GM18951 (cell line): ENCODE results near the gene CCDC57.

Experiments
- POLR2A ChIP-seq: IDR thresholded peaks from 4 replicates; pipeline ENCODE4 v1.6.1; 2011; ENCODE audit warnings: mild to moderate bottlenecking; ENCODE audit not compliant: insufficient read length, insufficient read depth; ENCODE audit errors: extremely low read depth
- in situ Hi-C: fragments of 300-500 bp; cut with MboI; formaldehyde crosslinking; loops from one replicate; pipeline ENCODE4 v1.12.0; 2022; ENCODE audit warnings: low sequenced_read_pairs, mixed read lengths, inconsistent platforms; ENCODE audit not compliant: unreplicated experiment

Gene CCDC57

DNA sequence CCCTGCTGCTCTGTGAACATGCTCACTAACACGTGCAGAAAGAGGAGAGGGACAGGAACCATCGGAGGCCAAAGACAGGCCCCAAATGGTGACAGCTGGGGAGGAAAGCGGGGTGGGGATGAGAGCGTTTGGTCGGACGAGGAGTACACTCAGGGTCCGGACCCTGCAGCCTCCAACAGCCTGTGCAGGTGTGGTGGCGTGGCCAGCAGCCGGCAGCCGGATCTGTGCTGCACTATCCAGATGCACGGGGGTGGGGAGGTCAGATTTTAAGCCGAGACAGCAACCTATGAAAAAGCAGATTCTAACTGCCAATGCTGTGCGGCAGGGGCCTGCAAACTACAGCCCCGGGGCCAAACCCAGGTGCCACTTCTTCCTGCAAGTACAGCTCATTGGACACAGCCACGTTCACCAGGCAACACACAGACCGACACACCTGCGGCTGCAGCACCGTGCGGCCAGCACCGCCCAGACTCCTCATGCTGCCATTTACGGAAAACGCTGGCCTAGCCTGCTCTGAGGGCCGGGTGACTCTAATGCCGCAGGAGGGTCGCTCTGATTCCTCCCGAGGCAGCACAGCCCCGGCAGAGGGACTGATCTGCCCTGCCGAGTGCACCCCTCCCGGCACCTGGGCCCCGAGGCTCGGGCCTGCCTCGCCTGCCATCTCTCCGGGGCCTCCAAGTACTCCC lies 37.4 kb upstream of the CCDC57 start:
- peak; percentile 27 for TF ChIP-seq POLR2A
- in situ Hi-C loops = no loop called here

DNA sequence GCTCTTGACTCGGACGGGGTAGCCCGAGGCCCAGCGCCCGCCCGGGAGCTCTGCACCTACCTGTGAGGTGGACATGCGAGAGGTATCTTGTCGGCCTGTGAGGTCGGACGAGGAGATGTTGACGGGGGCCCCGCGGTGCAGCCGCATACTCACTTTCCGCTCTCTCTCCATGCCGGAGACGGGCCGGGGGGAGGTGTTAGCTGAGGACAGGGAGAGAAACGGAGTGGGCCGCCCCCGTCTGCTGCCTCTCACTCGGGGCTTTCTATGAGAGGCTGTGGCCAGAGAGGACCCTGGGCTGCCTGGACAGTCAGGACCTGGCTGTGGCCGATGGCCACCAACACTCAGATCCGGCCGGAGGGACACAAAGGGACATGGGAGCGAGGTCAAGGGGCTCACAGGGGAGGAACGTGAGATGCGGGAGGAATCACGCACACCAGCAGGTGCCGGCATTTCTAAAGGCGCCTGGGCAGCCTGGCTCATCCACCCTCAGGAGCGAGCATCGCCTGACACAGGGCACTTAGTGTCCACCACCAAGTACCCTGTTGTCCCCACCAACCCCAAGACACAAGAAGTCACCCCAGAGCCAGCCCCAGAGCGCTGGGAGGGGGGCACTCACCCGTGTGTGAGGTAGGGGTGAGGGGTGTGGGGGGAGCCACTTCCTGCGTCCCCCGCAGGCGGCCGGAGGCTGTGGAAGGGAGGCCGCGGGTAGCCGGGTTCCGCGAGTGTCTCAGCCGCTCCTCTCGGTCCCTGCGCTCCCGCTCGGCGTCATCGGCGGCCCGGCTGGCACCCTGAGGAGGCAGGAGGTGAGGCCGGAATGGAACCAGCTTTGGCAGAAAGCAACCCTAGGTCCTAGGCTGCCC lies 36.4 kb upstream of the CCDC57 start:
- in situ Hi-C loops = no loop called here

DNA sequence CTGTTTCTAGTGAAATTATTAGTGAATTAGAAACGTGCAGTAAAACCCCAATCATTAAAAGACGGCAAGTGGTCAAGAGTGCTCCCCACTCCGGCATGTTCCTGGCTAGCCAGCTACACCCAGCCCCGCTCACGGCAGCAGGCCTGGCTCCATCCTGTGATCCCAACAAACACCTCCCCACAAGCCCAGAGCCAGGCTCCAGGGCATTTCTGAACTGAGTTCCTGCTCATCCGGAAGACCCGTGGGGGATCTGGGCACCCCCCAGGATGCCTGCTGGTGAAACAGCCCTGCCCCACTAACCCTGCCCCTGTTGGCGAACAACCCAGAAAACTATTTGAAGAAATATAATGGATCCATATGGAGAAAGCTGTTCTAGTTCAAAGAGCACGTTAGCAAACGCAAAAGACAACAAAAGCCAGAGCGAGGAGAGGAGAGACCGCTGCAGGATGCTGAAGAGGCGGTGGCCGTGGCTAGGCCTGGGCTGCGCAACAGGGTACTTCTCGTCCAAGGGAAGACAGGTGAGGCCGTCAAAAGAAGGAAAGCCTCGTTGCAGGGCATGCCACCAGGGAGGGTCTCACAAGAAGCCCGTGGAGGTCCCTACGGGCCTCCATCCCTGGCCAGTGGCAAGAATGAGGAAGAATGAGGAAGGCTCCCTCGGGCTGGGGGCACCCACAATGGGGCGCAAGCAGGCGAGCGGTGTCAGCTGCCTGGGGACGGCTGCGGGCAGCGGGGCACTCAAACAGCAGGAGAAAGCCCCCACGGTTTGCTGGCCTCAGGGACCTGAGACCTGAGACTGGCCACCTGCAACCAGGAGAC lies 35.4 kb upstream of the CCDC57 start:
- in situ Hi-C loops = no loop called here

More for the DNA sequence above, 36.4 kb upstream of the CCDC57 start:
- no peak for TF ChIP-seq POLR2A

DNA sequence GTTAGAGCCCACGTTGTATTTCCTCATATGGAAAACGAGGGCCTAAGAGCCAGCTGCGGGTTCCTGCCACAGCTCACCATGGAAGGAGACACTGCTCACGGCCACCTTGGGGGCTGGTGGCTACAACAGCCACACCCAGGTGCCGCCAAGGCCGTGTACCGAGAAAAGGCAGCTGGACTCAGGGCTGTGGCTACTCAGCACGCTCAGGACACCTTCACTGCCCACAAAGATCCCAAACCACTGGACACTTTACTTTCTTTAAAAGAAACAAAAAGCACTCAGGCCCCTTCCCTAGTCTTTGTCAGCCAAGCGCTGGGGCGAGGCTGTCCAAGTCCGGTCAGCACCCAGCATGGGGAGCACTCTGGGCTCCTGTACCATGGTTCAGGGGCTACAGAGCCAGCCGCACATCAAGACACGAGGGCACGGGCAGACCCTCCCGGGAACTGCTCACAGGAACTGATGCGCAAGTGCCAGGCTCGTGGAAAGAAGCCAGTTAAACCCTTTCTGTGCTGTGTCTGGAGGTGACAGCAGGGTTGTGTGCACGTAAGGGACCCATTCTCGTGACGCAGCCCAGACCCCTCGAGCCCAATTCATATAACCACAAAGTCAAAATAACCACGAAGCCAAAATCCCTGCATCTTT lies 34.7 kb upstream of the CCDC57 start:
- in situ Hi-C loops = no loop called here
- TF ChIP-seq POLR2A = no peak

More for the DNA sequence above, 35.4 kb upstream of the CCDC57 start:
- no peak for TF ChIP-seq POLR2A

DNA sequence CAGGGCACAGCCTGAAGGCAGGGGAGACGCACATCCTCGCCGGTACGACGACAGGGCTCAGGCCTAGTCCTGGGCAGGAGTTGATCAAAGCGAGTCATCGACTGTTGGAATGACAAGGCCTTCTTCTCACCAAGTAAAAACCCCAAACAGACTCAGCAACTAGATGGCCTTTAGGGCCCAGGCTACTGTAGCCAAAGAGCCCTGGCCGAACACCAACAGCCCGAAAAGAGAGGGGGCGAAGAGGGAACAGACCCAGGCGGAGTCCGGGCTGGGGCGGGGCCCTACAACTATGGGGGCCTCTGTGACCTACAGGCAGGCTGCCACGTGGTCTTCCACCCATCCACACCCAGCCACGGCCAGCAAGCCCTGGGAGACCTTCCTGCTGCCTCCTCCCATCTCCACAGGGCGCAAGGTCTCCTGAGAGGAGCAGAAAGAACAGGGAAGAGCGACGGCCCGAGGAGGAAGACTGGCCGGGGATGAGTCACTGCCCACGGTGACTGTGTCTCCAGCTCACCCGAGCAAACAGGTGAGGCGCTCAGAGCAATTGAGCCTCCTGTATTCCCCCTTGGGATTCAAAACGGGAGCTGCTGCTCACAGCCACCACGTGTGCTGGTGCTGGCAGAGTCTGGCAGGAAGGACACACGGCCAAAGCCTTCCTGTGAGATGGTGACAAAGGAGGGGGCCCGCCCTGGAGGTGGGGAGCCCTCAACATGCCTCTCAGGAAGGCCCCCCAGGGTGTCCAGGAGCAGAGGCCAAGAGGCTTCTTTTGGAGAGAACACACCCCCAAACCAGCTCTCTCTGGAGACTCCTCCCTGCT lies 33.9 kb upstream of the CCDC57 start:
- TF ChIP-seq POLR2A = no peak
- in situ Hi-C loops = no loop called here

DNA sequence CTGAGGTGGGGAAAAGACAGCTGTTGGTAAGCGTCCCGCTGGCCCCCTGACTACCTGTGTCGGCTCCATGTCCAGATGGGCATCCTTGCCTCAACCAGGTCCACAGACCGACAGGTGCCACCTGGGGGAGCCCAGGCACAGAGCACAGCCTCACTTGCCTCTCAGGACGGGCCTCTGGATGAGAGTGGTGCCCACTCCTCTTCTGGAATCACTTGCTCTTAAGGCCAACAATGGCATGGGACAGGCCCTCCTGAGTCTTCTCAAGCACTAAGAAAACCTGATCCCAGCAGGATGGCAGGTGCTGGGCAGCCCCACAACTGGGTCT lies 33.4 kb upstream of the CCDC57 start:
- no peak for TF ChIP-seq POLR2A
- in situ Hi-C loops = no loop called here

DNA sequence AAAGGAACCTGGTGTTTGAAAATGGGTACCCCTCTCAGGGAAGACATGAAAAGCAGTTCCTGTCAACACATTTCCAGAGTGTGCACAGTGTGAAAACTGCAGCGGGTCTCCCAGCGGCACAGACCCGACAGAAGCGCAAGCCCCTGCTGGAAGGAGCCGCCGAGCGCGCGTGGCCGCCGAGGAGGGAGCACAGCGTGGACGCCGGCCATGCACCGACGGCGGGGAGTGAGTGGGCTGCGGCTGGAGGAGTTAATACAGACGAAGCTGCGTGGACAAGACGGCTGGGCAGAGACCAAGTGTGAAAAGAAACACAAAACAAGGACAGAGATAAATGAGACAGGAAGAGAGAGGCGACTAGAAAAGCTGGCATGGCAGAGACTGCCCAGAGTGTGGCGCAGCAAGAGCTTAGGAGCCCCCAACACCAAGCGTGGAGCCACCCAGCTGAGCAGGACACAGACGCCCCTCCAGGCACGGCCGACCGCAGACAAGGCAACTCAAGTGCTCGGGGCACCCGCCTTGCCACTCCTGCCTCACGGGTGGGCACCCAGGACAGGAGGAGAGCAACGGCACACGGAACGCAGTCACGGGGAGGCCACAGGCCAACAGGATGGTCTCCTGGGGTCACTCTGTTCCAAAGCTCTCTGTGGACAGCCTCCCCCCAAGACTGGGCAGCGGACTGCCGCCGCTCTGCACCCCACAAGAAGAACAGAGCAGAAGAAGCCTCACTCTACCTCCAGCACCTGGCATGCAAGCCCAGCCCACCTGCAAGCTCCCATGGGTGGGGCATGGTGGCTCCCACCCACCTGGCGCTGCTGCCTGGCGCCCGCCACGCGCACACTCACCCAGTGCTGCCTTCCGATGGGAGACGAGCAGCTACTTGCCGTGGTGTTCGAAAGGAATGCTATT lies 32.7 kb upstream of the CCDC57 start:
- TF ChIP-seq POLR2A = no peak
- in situ Hi-C loops = no loop called here

DNA sequence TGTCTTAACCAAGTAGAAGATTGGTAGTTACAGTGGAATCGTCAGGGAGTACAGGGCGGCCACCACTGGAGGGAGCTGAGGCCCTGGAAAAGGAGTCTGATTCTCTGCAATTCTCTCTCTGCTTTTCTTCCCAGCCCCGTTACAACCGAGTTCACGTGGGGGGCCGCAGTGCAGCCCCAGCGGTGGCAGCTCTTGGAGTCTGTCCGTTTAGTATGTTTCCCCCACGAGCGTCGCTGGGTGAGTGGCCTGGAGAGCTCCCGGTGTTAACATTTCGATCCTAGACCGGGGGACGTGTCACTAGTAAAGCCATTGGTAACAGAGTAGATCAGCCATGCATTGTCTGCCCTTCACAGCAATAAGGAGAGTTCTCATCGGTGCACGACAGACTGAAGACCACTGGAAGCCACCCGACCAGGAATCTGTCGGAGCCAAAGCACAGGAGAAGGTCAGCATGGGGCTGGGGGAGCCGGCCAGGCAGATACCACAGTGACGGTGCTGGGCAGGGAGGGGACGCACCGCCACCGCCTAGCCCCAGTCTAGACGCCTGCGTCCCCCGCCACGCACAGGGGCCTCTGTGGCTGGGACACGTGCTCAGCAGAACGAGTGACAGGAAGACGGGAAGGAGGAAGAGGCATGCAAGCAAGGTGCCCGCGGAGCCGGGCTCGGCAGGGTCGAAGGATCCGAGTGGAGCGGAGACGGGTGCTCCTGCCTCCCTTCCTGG lies 31.9 kb upstream of the CCDC57 start:
- in situ Hi-C loops = no loop called here
- peak; percentile 7 for TF ChIP-seq POLR2A

DNA sequence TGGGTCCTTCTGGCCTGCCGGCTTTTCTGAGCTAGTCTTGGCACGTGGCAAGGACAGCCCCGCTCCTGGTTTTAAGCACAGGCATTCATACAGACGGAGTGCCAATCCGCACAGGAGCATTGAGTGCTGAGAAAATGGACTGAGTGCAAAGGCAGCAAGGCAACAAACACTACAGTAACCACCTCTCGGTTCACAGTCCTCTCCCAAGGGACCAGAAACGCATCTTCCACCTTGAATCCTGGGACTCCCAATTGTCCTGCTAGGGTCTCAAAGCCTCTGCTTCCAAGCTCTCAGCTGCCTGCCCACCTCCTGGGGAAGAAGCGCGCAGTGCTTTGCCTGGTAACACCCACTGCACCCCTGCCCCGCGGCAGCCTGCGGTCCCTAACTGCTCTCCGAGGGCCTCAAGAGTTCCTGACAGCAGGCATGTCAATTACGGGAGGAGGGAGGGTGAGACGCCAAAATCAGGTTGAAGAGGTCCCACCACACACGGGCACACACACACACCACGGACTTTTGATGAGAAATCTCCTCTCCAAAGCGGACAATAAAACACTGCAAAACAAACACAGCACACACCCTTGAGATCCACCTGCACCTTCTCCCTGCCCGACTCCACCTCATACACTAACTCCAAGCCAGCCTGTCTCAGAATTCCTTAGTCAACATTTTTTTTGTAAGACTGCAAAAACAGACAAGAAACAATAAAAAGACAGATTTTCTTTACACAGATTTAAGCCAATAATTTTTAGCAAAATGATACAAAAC lies 31.2 kb upstream of the CCDC57 start:
- TF ChIP-seq POLR2A = no peak
- in situ Hi-C loops = no loop called here

DNA sequence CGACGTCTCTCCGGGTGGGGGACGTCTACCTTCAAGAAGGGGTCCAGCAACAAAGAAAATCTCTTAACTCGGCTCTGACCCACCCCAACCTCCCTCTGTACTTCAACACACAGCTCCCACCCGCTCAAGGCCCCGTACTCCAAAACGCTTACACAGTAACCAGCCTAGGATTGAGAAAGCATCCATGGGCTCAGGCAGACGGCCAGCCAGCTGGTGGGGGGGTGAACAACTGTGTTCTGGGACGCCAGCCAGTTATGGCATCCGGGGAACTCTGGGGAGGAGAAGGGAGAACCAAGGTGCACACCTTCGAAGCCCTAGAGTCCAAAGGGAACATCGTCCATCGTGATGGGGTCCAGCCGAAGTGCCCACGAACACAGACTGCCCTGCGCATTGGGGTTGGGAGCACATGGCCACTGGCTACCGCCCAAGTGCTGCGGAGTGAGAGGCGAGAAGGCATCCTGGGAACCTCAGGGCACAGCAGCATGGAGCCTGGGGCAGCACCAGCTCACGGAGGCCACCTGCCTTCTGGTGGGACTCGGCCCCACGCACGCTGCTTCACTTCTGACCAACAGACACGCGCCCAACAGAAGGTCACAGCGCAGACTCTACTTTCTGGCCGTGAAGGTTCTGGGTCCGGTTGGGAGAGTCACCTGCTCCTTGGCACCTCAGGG lies 30.5 kb upstream of the CCDC57 start:
- TF ChIP-seq POLR2A = no peak
- in situ Hi-C loops = no loop called here
